Measurements from ENCODE around the gene ST6GALNAC4. TPM values are rescaled to one million over a fixed set of nuclear protein-coding genes. Genes with fewer than 3 reads are reported as not detected.
A peak's percentile ranks its signal among the peaks of the same experiment; 100 is the strongest.

ST6GALNAC4 gene
- total RNA-seq, 1 donor from 2014 or later, result 23.5 TPM

DNA sequence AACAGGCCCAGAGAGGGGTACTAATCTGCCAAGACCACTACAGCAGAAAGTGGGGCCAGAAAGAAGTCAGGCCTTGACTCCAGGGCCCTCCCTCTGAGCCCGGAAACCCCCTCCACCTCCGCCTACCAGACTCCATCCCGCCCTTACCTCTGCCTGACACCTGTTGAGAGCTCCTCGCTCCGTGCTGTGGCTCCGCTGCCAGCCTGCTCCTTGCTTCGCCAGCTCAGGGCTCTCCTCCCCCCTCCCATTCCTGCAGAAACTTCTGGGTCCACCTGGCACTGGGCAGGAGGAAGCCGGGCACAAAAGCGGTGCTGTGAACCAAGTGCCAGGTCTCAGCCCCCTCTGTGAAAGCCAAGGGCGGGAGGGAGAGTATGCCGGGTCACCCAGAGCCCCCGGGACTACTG lies 11.1 kb downstream of the ST6GALNAC4 start:
- no peaks in the 10 kb centered on the region for H3K27me3 ChIP-seq (ENCODE audit: control insufficient read depth in 3 of 3, insufficient read depth in 3 of 3, low read length in 3 of 3)
- peaks cover 3 to 11% (median 6%) of the 10 kb centered on the region in 3 donors for H3K36me3 ChIP-seq (ENCODE audit: control insufficient read depth in 3 of 3, insufficient read depth in 3 of 3, low read length in 3 of 3)
- H3K4me1 ChIP-seq (ENCODE audit: control insufficient read depth in 3 of 3, insufficient read depth in 3 of 3, low read length in 3 of 3), result peaks cover 27 to 34% (median 27%) of the 10 kb centered on the region in 3 donors
- H3K9me3 ChIP-seq (ENCODE audit: control insufficient read depth in 3 of 3, low read length in 3 of 3), result no peaks in the 10 kb centered on the region
- peak overlapping the region; percentile 66 for H3K27ac ChIP-seq (ENCODE audit: low read depth, low read length)
- no peak overlapping the region for H3K4me3 ChIP-seq (ENCODE audit: low read length in 3 of 3)
- peak overlapping the region in 1 of 3 donors; percentile 16 for H3K9ac ChIP-seq (ENCODE audit: low read depth in 1 of 3, low read length in 3 of 3)

- H3K4me3 ChIP-seq (ENCODE audit: low read length in 3 of 3), result no peak overlapping the region
- no peaks in the 10 kb centered on the region for H3K9me3 ChIP-seq (ENCODE audit: control insufficient read depth in 3 of 3, low read length in 3 of 3)
- H3K9ac ChIP-seq (ENCODE audit: low read depth in 1 of 3, low read length in 3 of 3), result peak overlapping the region; percentile 27 to 50 (median 32)
These were observed 11.7 kb downstream of the ST6GALNAC4 start for GRCh38 chr9:127905004-127905728.

GRCh38 chr9:127904561-127905003 lies 12.3 kb downstream of the ST6GALNAC4 start:
- H3K27ac ChIP-seq (ENCODE audit: low read depth, low read length), result peak overlapping the region; percentile 66
- no peaks in the 10 kb centered on the region for H3K27me3 ChIP-seq (ENCODE audit: control insufficient read depth in 3 of 3, insufficient read depth in 3 of 3, low read length in 3 of 3)
- H3K9ac ChIP-seq (ENCODE audit: low read depth in 1 of 3, low read length in 3 of 3), result peak overlapping the region; percentile 27 to 50 (median 32)
- H3K9me3 ChIP-seq (ENCODE audit: control insufficient read depth in 3 of 3, low read length in 3 of 3), result no peaks in the 10 kb centered on the region
- peaks cover 3 to 4% (median 3%) of the 10 kb centered on the region in 3 donors for H3K36me3 ChIP-seq (ENCODE audit: control insufficient read depth in 3 of 3, insufficient read depth in 3 of 3, low read length in 3 of 3)
- H3K4me1 ChIP-seq (ENCODE audit: control insufficient read depth in 3 of 3, insufficient read depth in 3 of 3, low read length in 3 of 3), result peaks cover 31 to 40% (median 32%) of the 10 kb centered on the region in 3 donors
- H3K4me3 ChIP-seq (ENCODE audit: low read length in 3 of 3), result no peak overlapping the region

More at GRCh38 chr9:127905004-127905728, 11.7 kb downstream of the ST6GALNAC4 start:
- H3K4me1 ChIP-seq (ENCODE audit: control insufficient read depth in 3 of 3, insufficient read depth in 3 of 3, low read length in 3 of 3), result peaks cover 27 to 34% (median 27%) of the 10 kb centered on the region in 3 donors
- peak overlapping the region; percentile 66 for H3K27ac ChIP-seq (ENCODE audit: low read depth, low read length)
- peaks cover 3 to 7% (median 4%) of the 10 kb centered on the region in 3 donors for H3K36me3 ChIP-seq (ENCODE audit: control insufficient read depth in 3 of 3, insufficient read depth in 3 of 3, low read length in 3 of 3)
- H3K27me3 ChIP-seq (ENCODE audit: control insufficient read depth in 3 of 3, insufficient read depth in 3 of 3, low read length in 3 of 3), result no peaks in the 10 kb centered on the region

GRCh38 chr9:127903557-127904475 lies 13.0 kb downstream of the ST6GALNAC4 start:
- H3K27me3 ChIP-seq (ENCODE audit: control insufficient read depth in 3 of 3, insufficient read depth in 3 of 3, low read length in 3 of 3), result no peaks in the 10 kb centered on the region
- H3K9ac ChIP-seq (ENCODE audit: low read depth in 1 of 3, low read length in 3 of 3), result peak overlapping the region in 1 of 3 donors; percentile 35

GRCh38 chr9:127899128-127899943 lies 17.5 kb downstream of the ST6GALNAC4 start, which contains the start of gene ST6GALNAC6:
Gene ST6GALNAC6 (minus strand): TSS chr9:127899603. CDS start chr9:127897981, 1,622 bp downstream.
- Histone ChIP-seq H3K36me3 (ENCODE audit: control insufficient read depth in 3 of 3, insufficient read depth in 3 of 3, low read length in 3 of 3) (peaks cover 19 to 23% (median 19%) of the 10 kb centered on the region in 3 donors), H3K9me3 (ENCODE audit: control insufficient read depth in 3 of 3, low read length in 3 of 3) (no peaks in the 10 kb centered on the region), H3K4me1 (ENCODE audit: control insufficient read depth in 3 of 3, insufficient read depth in 3 of 3, low read length in 3 of 3) (peaks cover 39 to 51% (median 43%) of the 10 kb centered on the region in 3 donors), H3K27me3 (ENCODE audit: control insufficient read depth in 3 of 3, insufficient read depth in 3 of 3, low read length in 3 of 3) (no peaks in the 10 kb centered on the region), H3K4me3 (ENCODE audit: low read length in 3 of 3) (peak within 1 kb of the TSS; percentile 80 to 89 (median 83)), H3K27ac (ENCODE audit: low read depth, low read length) (peak within 1 kb of the TSS; percentile 93), H3K9ac (ENCODE audit: low read depth in 1 of 3, low read length in 3 of 3) (peak within 1 kb of the TSS; percentile 83 to 89 (median 88))

More at GRCh38 chr9:127903557-127904475, 13.0 kb downstream of the ST6GALNAC4 start:
- peak overlapping the region; percentile 66 for H3K27ac ChIP-seq (ENCODE audit: low read depth, low read length)
- H3K9me3 ChIP-seq (ENCODE audit: control insufficient read depth in 3 of 3, low read length in 3 of 3), result no peaks in the 10 kb centered on the region
- H3K36me3 ChIP-seq (ENCODE audit: control insufficient read depth in 3 of 3, insufficient read depth in 3 of 3, low read length in 3 of 3), result peaks cover 1 to 4% (median 3%) of the 10 kb centered on the region in 3 donors
- no peak overlapping the region for H3K4me3 ChIP-seq (ENCODE audit: low read length in 3 of 3)
- H3K4me1 ChIP-seq (ENCODE audit: control insufficient read depth in 3 of 3, insufficient read depth in 3 of 3, low read length in 3 of 3), result peaks cover 31 to 40% (median 32%) of the 10 kb centered on the region in 3 donors

DNA sequence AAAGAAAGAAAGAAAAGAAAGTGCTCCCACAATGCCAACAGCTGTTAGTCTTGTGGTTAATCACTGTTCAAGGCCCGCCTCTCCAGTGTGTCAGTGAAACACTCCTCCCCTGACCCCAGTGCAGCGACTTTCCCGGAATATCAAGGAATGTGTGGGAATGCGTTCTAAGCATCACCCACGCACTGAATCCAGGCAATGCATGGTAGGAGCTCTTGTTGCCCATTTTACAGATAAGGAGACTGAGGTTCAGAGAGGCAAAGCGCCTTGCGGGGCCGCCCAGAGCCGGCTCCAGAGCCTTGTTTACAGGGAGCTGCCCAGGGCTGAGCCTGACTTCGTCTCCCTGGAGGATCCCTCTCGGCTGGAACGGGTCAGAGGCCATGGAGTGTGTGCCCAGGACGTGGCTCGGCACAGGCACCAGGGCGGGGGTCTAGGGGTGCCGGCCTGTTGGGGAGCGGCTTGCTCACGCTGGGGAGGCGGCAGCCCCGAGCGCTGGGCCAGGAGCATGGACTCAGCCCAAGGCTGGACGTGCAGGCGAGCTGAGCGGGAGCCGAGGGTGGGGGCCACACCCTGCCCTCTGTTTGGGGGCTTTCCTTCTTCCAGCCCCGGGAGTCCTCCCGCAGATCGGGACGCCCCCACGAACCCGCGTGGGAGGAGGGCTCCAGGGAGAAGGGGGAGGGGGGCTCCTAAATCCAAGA lies 18.3 kb downstream of the ST6GALNAC4 start:
- Histone ChIP-seq H3K36me3 (ENCODE audit: control insufficient read depth in 3 of 3, insufficient read depth in 3 of 3, low read length in 3 of 3) (peaks cover 27 to 30% (median 27%) of the 10 kb centered on the region in 3 donors), H3K9me3 (ENCODE audit: control insufficient read depth in 3 of 3, low read length in 3 of 3) (peaks cover 0 to under 1% (median under 1%) of the 10 kb centered on the region in 3 donors), H3K4me1 (ENCODE audit: control insufficient read depth in 3 of 3, insufficient read depth in 3 of 3, low read length in 3 of 3) (peaks cover 31 to 43% (median 35%) of the 10 kb centered on the region in 3 donors), H3K27ac (ENCODE audit: low read depth, low read length) (peak overlapping the region; percentile 93), H3K27me3 (ENCODE audit: control insufficient read depth in 3 of 3, insufficient read depth in 3 of 3, low read length in 3 of 3) (no peaks in the 10 kb centered on the region), H3K4me3 (ENCODE audit: low read length in 3 of 3) (peak overlapping the region; percentile 78 to 83 (median 80)), H3K9ac (ENCODE audit: low read depth in 1 of 3, low read length in 3 of 3) (peak overlapping the region; percentile 83 to 89 (median 88))

GRCh38 chr9:127897193-127897692 lies 19.6 kb downstream of the ST6GALNAC4 start:
- Histone ChIP-seq H3K27me3 (ENCODE audit: control insufficient read depth in 3 of 3, insufficient read depth in 3 of 3, low read length in 3 of 3) (no peaks in the 10 kb centered on the region), H3K4me1 (ENCODE audit: control insufficient read depth in 3 of 3, insufficient read depth in 3 of 3, low read length in 3 of 3) (peaks cover 26 to 39% (median 31%) of the 10 kb centered on the region in 3 donors), H3K36me3 (ENCODE audit: control insufficient read depth in 3 of 3, insufficient read depth in 3 of 3, low read length in 3 of 3) (peaks cover 38 to 43% (median 40%) of the 10 kb centered on the region in 3 donors), H3K9ac (ENCODE audit: low read depth in 1 of 3, low read length in 3 of 3) (peak overlapping the region; percentile 84 to 96 (median 85)), H3K4me3 (ENCODE audit: low read length in 3 of 3) (peak overlapping the region; percentile 70 to 81 (median 74)), H3K27ac (ENCODE audit: low read depth, low read length) (peak overlapping the region; percentile 96), H3K9me3 (ENCODE audit: control insufficient read depth in 3 of 3, low read length in 3 of 3) (peaks cover 0 to 8% (median 5%) of the 10 kb centered on the region in 3 donors)

DNA sequence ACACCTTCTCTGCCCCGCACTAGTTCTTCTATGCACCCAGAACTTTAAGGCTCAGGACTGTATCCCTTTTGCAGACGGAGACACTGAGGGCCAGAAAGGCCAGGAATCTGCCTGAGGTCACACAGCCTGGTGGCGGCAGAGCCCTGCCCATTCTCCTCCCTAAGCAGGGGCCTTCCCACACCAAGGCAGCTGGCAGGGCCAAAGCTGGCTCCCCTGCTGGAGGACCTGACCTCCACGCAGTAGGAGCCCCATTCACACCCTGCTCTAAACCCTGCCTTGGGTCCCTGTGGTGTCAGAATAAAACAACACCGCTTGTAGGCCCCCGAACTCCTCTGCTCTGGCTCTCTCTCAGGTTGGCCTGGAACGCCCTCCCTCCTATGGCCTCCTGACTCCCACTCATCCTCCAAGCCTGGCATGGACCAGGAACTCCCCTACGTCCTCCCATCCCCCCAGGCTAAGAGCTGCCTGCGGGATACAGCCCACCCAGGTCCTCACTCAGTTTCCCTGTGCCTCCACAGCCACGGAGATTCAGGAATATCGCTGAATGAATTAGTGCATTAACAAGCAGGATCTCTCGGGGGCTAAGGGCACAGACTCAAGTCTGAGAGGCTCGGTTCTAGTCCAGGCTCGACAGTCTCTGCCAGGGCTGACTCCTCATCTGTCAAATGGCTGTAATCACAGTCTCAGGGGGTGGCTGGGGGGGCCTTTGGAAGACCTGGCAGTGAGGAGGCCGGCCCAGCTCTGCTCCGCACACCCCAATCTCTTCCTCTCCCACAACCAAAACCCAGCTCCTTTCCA lies 20.2 kb downstream of the ST6GALNAC4 start:
- Histone ChIP-seq H3K4me3 (ENCODE audit: low read length in 3 of 3) (peak overlapping the region; percentile 70 to 81 (median 74)), H3K9ac (ENCODE audit: low read depth in 1 of 3, low read length in 3 of 3) (peak overlapping the region; percentile 84 to 96 (median 85)), H3K27ac (ENCODE audit: low read depth, low read length) (peak overlapping the region; percentile 96), H3K27me3 (ENCODE audit: control insufficient read depth in 3 of 3, insufficient read depth in 3 of 3, low read length in 3 of 3) (no peaks in the 10 kb centered on the region), H3K4me1 (ENCODE audit: control insufficient read depth in 3 of 3, insufficient read depth in 3 of 3, low read length in 3 of 3) (peaks cover 26 to 39% (median 31%) of the 10 kb centered on the region in 3 donors), H3K36me3 (ENCODE audit: control insufficient read depth in 3 of 3, insufficient read depth in 3 of 3, low read length in 3 of 3) (peaks cover 39 to 47% (median 42%) of the 10 kb centered on the region in 3 donors), H3K9me3 (ENCODE audit: control insufficient read depth in 3 of 3, low read length in 3 of 3) (peaks cover 0 to 8% (median 5%) of the 10 kb centered on the region in 3 donors)
